ENCODE measurements around the gene NANS.
"Not testable (repeated sequence)": the region's sequence is repeated elsewhere in the genome, so short reads cannot be mapped to it uniquely, and the experiment has no call there.

NANS gene

GRCh38 chr9:98104445-98104881, 47.9 kb downstream of the NANS start:
- DNase-seq, result no peak

GRCh38 chr9:98105006-98105405, 48.5 kb downstream of the NANS start:
- no peak for DNase-seq

DNA sequence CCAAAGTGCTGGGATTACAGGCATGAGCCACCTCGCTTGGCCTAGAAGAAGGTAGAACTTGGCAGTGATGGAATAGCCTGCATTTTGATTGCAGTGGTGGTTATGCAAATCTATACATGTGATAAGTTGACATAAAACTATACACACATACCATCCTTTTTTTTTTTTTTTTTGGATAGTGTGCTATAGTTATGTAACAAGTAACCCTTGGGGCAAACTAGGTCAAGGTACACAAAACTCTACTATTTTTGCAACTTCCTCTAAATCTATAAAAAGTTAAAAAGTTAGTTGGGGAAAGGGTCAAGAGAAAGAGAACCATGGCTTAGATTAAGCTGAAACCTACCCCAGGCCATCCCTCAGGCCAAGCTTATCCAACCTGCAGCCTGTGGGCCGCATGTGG, 51.4 kb downstream of the NANS start:
- DNase-seq, result no peak

DNA sequence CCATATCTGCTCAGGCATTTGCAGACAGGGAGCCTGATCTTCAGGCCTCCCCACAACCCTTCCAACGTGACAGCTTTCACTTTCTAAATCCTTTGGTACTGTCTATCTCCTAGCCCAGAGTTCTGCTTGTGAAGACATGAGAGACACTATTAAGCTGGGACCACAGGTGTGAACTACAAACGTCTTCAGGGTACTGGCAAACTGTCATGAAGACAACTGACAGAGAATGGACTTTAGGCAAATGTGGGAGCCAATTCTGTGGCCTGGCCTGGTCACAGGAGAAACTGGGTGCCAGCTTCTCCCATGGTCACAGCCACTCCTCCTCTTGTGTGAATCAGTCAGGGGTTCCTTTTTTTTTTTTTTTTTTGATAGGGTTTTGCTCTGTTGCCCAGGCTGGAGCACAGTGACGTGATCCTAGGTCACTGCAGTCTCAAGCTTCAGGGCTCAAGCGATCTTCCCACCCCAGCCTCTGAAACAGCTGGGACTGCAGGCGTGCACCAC, 52.0 kb downstream of the NANS start:
- no peak for DNase-seq

DNA sequence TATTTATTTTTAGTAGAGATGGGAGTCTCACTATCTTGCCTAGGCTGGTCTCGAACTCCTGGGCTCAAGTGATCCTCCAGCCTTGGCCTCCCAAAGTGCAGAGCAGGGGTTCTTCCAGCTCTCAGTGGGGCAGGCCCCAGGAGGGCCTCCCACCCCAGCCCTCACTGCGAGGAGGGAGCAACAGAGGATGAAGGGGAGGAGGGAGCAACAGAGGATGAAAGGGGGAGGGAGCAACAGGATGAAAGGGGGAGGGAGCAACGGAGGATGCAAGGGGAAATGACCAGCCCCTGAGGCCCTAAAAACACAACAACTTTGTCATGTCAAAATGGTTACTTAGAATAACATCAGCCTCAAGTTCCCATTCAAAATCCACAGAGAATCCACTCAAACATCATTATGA, 52.5 kb downstream of the NANS start:
- DNase-seq, result no peak

- DNase-seq, result not testable (repeated sequence)
These were observed 60.6 kb downstream of the NANS start for GRCh38 chr9:98117097-98117496.

DNA sequence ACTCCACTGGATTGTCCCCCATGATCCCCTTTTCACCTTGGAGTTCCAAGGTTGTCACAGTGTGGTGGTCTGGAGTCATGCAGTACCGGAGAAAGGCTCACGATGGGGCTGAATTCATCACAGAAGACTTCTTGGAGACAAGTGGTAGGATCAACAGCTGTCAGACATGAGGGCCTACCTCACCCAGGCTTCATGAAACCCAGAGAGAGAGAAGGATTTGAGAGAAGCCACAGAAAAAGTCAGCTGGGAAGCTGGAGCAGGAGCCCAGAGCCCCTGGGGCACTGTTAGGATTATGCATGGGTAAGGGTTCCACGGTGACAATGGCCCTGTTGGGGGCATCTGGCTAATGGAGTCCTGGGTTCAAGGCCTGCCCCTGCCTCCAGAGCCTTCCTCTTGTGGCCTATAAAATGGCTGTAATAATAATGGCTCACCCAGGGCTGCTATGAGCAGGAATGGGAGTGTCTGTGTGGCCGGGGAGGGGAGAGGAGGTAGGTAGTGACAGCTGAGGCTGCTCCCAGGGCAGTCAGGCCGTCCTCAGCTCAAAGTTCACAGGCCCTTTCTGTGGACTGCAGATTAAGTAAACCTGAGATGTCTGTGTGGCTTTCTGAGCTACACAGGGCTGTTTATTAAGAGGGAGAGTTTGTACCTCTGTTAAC, 61.6 kb downstream of the NANS start:
- DNase-seq, result peak; percentile 28

- peak; percentile 58 for DNase-seq
These were observed 62.4 kb downstream of the NANS start, which contains the start of gene TRIM14 for GRCh38 chr9:98118640-98119601. Gene TRIM14, minus strand, starts transcription at chr9:98119222. Its CDS starts 34 bp downstream, at chr9:98119188.

DNA sequence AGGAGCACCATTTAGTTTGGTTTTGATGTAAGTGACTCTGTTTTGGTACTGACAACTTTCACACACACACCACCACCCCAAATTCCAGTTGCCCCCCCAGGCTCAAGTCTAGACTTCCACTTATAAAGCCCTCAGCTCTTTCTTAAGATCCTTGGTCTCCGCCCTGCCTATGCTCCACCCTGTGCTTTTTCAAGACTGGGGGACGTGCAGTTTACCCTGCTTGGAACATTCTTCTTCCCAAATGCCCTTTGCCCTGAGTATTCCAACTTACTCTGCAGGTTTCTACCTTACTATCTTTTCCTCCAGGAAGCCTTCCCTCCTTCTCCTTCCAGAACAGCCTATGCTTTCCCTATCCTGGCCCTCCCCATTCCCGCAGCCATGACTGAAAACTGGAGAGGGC, 63.9 kb downstream of the NANS start:
- no peak for DNase-seq

GRCh38 chr9:98121058-98121457, 64.5 kb downstream of the NANS start:
- no peak for DNase-seq

DNA sequence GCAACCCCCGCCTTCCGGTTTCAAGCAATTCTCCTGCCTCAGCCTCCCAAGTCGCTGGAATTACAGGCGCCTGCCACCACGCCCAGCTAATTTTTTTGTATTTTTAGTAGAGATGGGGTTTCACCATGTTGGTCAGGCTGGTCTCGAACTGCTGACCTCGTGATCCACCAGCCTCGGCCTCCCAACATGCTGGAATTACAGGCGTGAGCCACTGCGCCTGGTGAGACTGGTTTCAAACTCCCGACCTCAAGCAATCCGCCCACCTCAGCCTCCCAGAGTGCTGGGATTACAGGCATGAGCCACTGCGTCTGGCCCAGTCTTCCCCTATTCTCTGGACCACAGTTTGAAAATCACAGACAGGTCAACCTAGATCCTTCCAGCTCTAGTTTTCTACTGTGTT, 67.6 kb downstream of the NANS start:
- not testable (repeated sequence) for DNase-seq

DNA sequence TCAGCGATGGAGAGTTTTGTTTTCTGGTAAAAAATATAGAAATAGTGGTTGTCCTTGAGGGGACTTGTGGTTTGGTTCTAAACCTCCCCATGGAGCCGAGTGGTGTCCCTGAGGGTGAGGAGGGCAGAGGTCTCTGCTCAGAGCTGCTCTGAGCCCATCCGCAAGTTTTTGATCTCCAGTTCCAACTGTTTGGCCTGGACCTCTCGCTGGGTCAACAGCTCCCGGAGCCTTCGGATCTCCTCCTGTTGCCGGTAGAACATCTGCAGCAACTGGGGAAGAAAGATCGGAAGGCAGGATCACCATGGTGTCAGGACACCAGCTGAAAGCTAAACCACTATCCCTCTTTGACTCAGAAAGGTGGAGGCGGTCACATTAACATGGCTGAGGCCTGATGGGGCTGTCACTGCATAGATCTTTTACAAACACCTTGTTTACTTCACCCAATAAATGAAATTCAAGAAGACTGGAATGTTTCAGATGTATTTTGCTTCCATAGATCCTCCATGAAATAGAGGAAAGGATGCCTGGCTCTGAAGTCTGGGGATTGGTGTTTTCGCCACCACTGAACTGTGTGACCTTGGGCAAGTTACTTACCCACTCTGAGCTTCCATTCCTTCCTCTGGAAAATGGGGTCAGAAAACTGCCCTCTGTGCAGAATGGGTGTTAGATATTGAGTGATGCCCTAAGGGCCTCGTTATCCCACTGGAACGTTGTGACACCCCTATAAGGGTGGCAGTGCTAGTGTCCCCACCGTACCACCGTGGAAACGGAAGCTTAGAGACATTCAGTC, 68.3 kb downstream of the NANS start:
- DNase-seq, result no peak

- DNase-seq, result no peak
These were observed 70.7 kb downstream of the NANS start for GRCh38 chr9:98127226-98127625.

- DNase-seq, result no peak
These were observed 71.8 kb downstream of the NANS start for GRCh38 chr9:98128316-98128715.

- DNase-seq, result no peak
These were observed 72.9 kb downstream of the NANS start for GRCh38 chr9:98129451-98129881.

DNA sequence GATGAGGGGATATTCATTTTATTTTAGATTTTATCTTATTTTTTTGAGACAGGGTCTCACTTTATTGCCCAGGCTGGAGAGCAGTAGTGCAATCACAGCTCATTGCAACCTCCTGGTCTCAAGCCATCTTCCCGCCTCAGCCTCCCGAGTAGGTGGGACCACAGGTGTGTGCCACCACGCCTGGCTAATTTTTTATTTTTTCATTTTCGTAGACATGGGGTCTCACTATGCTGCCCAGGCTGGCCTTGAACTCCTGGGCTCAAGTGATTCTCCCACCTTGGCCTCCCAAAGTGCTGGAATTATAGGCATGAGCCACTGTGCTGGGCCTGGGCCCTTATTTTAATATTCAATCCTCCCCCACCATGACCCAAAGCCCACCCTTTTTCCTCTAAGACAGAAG, 73.5 kb downstream of the NANS start:
- DNase-seq, result not testable (repeated sequence)

- DNase-seq, result no peak
These were observed 74.2 kb downstream of the NANS start for GRCh38 chr9:98130576-98131228.

DNA sequence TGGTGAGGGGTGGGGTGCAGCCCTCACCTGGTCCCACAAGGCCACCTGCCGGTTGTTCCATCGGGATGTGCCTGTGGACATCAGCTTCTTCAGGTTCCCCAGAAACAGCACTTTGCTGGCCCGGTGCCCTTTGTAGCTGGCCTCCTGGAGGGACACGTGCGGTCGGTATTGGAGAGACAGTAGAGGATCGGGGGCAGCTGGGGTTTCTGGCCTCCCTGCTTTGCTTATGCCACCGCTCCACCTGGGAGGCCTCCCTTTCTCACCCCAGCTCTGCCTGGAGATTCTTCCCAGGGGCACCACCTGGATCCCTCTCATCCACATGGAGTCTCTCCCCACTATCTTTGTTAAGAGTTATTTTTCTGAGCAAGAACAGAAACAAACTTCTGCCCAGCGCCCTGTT, 75.6 kb downstream of the NANS start:
- DNase-seq, result no peak
